AG08395 (cell line): Measurements from ENCODE around the gene CLVS2.

Experiments
- DNase-seq: peaks from one replicate; pipeline ENCODE4 v3.0.0; 2012; ENCODE audit warnings: mixed read lengths, low spot score

Gene CLVS2

GRCh38 chr6:123027408-123027807 is 31.4 kb downstream of the CLVS2 start:
- no peak for DNase-seq

GRCh38 chr6:123028263-123028662 is 32.2 kb downstream of the CLVS2 start:
- DNase-seq = no peak

GRCh38 chr6:123030282-123030681 is 34.2 kb downstream of the CLVS2 start:
- DNase-seq = no peak

- no peak for DNase-seq
These were observed 40.6 kb downstream of the CLVS2 start for GRCh38 chr6:123036648-123037047.

GRCh38 chr6:123039431-123039830 is 43.4 kb downstream of the CLVS2 start:
- no peak for DNase-seq

- DNase-seq = no peak
These were observed 46.4 kb downstream of the CLVS2 start for GRCh38 chr6:123042401-123042800.

- DNase-seq = no peak
These were observed 48.4 kb downstream of the CLVS2 start for GRCh38 chr6:123044341-123044860.

- DNase-seq = no peak
These were observed 57.7 kb downstream of the CLVS2 start for GRCh38 chr6:123053602-123054225.

- DNase-seq = no peak
These were observed 59.2 kb downstream of the CLVS2 start for GRCh38 chr6:123055256-123055655.

GRCh38 chr6:123062670-123063069 is 66.6 kb downstream of the CLVS2 start:
- DNase-seq = no peak

- DNase-seq = no peak
These were observed 68.0 kb downstream of the CLVS2 start for GRCh38 chr6:123064038-123064437.

GRCh38 chr6:123074616-123075015 is 78.6 kb downstream of the CLVS2 start:
- no peak for DNase-seq

GRCh38 chr6:123085403-123085802 is 89.4 kb downstream of the CLVS2 start:
- DNase-seq = no peak

- DNase-seq = no peak
These were observed 93.2 kb downstream of the CLVS2 start for GRCh38 chr6:123089226-123089625.

- no peak for DNase-seq
These were observed 95.3 kb downstream of the CLVS2 start for GRCh38 chr6:123091091-123091895.

- DNase-seq = no peak
These were observed 95.8 kb downstream of the CLVS2 start for GRCh38 chr6:123091896-123092271.

GRCh38 chr6:123094795-123095194 is 98.8 kb downstream of the CLVS2 start:
- no peak for DNase-seq

GRCh38 chr6:123105561-123105960 is 109.5 kb downstream of the CLVS2 start:
- DNase-seq = no peak

- no peak for DNase-seq
These were observed 120.3 kb downstream of the CLVS2 start for GRCh38 chr6:123116370-123116769.

GRCh38 chr6:123117145-123117908 is 121.3 kb downstream of the CLVS2 start:
- DNase-seq = no peak

GRCh38 chr6:123118811-123119210 is 122.8 kb downstream of the CLVS2 start:
- no peak for DNase-seq
